ENCODE results near the gene SNX11.

SNX11 gene

GRCh38 chr17:48152289-48152688, 44.7 kb downstream of the SNX11 start:
- Histone ChIP-seq H3K4me3 (replicated peaks; ENCODE audit: low read depth, low read length) (no peak overlapping the region), H3K36me3 (ENCODE audit: control insufficient read depth, insufficient read depth, low read length) (peaks cover 3% of the 10 kb centered on the region), H3K27me3 (replicated peaks; ENCODE audit: control insufficient read depth, insufficient read depth, low read length) (no peaks in the 10 kb centered on the region)
- no peak for DNase-seq (ENCODE audit: extremely low read depth, insufficient read length)
- TF ChIP-seq CTCF (IDR thresholded peaks at IDR 0.05; ENCODE audit: insufficient read depth, low read length, poor library complexity, severe bottlenecking): no peak

- DNase-seq (ENCODE audit: extremely low read depth, insufficient read length): no peak
- no peaks in the 10 kb centered on the region for H3K27me3 ChIP-seq (replicated peaks; ENCODE audit: control insufficient read depth, insufficient read depth, low read length)
- peak; percentile 29 for TF ChIP-seq CTCF (IDR thresholded peaks at IDR 0.05; ENCODE audit: insufficient read depth, low read length, poor library complexity, severe bottlenecking)
- H3K4me3 ChIP-seq (replicated peaks; ENCODE audit: low read depth, low read length): no peak overlapping the region
- peaks cover 3% of the 10 kb centered on the region for H3K36me3 ChIP-seq (ENCODE audit: control insufficient read depth, insufficient read depth, low read length)
Observed at GRCh38 chr17:48153691-48154358, 46.3 kb downstream of the SNX11 start.

GRCh38 chr17:48155889-48156611, 48.5 kb downstream of the SNX11 start:
- no peak for DNase-seq (ENCODE audit: extremely low read depth, insufficient read length)
- Histone ChIP-seq H3K27me3 (replicated peaks; ENCODE audit: control insufficient read depth, insufficient read depth, low read length) (no peaks in the 10 kb centered on the region), H3K36me3 (ENCODE audit: control insufficient read depth, insufficient read depth, low read length) (peaks cover 3% of the 10 kb centered on the region), H3K4me3 (replicated peaks; ENCODE audit: low read depth, low read length) (no peak overlapping the region)
- TF ChIP-seq CTCF (IDR thresholded peaks at IDR 0.05; ENCODE audit: insufficient read depth, low read length, poor library complexity, severe bottlenecking): no peak

- TF ChIP-seq CTCF (IDR thresholded peaks at IDR 0.05; ENCODE audit: insufficient read depth, low read length, poor library complexity, severe bottlenecking): no peak
- no peak for DNase-seq (ENCODE audit: extremely low read depth, insufficient read length)
- H3K4me3 ChIP-seq (replicated peaks; ENCODE audit: low read depth, low read length): no peak overlapping the region
- no peaks in the 10 kb centered on the region for H3K27me3 ChIP-seq (replicated peaks; ENCODE audit: control insufficient read depth, insufficient read depth, low read length)
- H3K36me3 ChIP-seq (ENCODE audit: control insufficient read depth, insufficient read depth, low read length): peaks cover 3% of the 10 kb centered on the region
Observed at GRCh38 chr17:48159232-48159631, 51.7 kb downstream of the SNX11 start.

- no peak overlapping the region for H3K4me3 ChIP-seq (replicated peaks; ENCODE audit: low read depth, low read length)
- no peaks in the 10 kb centered on the region for H3K27me3 ChIP-seq (replicated peaks; ENCODE audit: control insufficient read depth, insufficient read depth, low read length)
- peaks cover 3% of the 10 kb centered on the region for H3K36me3 ChIP-seq (ENCODE audit: control insufficient read depth, insufficient read depth, low read length)
- DNase-seq (ENCODE audit: extremely low read depth, insufficient read length): no peak
- TF ChIP-seq CTCF (IDR thresholded peaks at IDR 0.05; ENCODE audit: insufficient read depth, low read length, poor library complexity, severe bottlenecking): no peak
Observed at GRCh38 chr17:48160177-48161081, 52.9 kb downstream of the SNX11 start.

Measured in GM06990 (cell line).